Measurements from ENCODE around the gene USH1G.

The USH1G gene

DNA sequence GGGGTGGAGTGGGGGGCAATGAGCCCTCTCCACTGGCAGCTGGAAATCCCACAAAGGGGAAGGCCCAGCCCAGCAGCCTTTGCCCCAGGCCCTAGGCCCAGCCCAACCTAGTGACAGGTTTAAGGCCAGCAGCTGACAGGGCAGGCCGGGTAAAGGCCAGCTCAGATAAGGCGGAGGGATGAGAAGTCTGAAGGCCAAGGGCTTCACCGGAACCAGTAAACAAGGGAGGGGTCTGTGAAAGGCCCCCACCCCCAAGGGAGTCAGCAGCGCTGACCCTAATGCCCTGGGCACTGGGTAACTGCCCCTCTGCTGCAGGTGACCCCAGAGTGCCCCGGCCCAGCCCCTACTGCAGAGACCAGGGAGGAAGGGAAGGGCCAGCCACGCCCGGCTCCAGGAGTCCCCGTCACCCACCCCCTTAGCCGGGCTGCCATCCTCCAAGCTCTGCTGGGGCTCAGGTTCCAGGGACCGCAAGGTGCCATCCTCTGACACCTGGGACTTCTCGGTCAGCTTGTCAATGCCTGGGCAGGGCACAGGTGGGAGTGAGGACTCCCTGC lies 30.2 kb upstream of the USH1G start:
- DNase-seq = no peak

DNA sequence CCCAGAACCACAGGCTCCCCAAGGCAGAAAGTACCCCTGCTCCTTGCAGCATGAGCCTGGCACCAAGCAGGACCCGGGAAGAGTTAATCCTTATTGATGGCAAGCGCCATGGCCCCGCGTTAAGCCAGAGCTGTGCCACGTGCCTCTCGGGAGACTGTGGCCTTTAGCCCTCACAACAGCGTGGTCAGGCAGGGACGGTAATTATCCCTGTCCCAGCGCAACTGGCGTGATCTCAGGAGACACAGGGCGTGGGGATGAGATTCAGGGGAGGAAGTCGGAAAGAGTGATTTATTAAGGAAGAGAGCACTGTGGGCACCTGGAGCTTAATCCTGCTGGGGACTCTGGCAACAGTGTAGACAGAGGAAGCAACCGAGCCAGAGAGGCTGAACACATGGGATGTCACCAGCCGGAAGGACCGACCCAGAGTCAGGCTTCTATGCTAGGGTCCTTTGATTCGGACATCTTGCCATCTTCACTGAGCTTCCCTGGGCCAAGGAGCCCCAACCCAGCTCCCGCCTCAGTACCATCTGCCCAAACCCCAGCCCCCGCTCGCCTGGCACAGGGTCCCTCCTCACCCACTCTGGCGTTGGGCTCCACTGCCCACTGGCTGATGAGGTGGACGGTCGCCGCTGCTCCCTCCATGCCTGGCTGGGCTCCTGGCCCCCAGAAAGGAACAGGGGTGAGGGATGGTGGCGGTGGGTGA lies 29.5 kb upstream of the USH1G start:
- DNase-seq = no peak

DNA sequence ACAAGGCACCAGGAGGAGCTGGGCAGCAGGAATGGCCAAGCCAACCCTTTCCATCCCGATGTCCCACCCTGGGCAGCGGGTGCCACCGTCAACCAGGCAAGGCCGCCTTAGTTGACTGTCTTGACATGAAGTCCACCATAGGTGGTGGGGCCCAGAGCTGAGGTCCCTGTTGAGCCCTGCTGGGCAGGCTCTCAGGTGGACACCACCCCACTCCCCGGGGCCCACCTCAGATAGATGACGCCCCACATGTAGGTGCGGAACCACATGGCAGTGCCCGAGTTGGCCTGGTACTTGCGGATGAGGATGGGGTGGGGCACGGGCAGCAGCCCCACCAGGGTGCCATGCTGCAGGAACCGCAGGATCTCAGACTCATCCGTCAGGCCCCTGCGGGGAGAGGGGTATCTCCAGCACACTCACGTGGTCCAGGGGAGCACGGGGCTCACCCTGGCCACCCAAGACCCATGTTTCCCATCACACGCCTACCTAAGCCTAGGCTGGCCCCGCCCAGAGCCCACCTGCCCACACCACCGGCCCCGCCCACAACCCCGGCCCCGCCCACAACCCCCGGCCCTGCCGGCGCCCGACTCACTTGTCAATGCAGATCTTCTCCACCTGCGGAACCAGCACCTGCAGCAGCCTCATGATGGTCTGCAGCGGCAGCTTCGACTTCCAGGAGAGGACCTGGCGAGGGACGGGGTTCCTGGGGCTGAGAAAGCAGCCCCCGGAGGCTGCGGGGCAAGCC lies 28.8 kb upstream of the USH1G start:
- DNase-seq = no peak

DNA sequence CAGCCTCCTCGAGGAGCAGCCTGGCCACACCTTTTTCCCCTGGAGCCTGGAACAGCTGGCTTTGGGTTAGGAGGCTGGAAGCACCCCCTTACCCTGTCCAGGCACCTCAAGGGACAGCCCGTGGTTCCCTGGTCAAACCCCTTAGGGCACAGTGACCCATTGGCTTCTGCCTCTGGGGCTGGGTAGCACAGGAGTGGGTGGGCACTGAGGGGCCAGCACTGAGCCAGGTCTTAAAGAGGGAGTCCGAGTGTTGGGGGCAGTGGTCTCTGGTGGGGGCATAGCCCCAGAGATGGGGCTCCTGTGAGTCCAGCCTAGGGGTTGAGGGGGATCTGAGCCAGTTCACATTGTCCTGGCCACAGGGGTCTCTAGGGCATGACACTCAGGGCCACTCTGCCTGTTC lies 28.0 kb upstream of the USH1G start:
- no peak for DNase-seq

DNA sequence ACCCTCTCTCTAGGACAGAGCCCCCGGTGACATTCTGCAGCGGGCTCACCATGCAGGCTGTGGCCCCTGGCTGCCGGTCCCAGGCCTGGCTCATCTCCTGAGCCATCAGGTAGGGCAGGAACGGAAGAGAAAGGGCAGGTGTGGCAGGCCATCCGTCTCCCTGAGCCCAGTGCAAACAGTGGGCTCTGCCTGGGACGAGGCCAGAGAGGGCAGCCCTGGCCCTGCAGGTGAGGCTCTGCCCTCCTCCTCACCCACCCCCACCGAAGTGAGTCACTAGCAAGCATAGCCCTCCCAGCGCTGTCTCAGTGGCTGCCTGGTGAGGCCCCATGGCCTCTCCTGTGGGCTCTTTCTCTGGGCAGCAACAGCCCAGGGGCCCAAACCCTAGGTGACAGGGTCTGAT lies 27.2 kb upstream of the USH1G start:
- DNase-seq = no peak

DNA sequence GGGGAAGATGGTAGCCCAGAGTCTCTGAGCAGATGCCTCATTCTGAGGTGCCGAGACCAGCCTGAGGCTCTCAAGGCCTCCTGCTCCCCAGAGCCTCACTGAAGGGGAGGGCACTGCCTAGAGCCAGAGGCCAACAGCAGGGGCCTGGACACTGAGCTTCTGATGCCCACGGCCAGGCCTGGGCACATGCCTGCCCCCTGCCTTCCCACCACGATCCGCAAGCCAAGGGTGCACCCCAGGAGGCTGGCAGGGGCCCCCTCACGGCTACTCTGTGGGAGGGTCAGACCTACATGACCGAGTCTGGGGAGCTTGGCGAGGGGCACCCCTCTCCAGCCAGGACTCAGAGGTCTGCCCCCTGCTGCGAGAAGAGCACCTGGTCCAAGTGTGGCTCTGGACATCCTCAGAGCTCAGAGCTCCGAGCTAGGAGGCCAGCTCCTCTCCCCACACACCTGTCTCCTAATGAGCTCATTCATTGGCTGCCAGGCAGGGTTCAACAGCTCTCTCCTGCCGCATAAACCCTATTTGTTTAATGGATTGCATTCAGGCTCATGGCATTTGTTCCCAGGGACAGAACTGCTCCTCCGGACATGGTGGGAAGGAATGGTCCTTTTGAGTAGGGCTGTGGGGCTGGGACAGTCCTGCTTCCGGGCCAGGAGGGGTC lies 26.5 kb upstream of the USH1G start:
- no peak for DNase-seq

DNA sequence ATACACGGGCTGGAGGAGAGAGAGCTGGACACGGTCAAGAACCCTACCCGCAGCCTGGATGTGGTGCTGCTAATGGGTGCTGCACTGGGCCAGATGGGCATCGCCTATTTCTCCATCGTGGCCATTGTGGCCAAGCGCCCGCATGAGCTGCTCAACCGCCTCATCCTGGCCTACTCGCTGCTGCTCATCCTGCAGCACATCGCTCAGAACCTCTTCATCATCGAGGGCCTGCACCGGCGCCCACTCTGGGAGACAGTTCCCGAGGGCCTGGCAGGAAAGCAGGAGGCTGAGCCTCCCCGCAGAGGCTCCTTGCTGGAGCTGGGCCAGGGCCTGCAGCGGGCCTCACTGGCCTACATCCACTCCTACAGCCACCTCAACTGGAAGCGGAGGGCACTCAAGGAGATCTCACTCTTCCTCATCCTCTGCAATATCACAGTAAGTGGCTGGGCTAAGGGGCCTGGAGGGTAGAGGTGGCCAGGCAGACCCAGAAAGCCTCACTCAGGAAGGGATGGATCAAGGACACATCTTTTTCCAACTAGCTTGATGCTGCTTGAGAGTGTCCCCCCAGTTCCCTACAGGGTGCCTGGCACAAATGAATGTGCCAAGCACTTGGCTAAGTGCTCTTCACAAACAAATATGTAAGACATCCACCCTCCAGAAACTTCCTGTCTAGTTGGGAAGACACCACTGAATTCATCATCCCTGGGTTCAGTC lies 24.1 kb upstream of the USH1G start:
- DNase-seq = no peak

DNA sequence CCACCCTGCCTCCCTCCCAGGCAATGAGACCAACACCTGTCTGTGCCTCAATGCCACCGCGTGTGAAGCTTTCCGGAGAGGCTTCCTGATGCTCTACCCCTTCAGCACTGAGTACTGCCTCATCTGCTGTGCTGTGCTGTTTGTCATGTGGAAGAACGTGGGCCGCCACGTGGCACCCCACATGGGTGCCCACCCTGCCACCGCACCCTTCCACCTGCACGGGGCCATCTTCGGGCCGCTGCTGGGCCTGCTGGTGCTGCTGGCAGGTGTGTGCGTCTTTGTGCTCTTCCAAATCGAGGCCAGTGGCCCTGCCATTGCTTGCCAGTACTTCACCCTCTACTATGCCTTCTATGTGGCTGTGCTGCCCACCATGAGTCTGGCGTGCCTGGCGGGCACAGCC lies 23.6 kb upstream of the USH1G start:
- no peak for DNase-seq

DNA sequence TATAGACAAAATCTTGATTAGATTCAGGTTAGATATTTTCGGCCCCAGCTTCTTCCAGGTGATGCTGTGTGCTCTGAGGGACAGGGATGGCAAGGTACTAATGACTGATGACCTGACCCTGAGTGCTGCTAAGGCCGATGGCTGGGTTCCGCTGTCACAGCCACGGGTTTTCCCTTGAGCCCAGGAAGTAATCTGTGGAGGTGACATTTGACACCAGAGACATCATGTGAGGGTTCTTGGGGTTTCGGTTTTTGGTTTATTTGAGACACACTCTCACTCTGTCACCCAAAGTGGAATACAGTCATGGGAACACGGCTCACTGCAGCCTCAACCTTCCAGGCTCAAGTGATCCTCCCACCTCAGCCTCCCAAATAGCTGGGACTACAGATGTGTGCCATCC lies 22.5 kb upstream of the USH1G start:
- no peak for DNase-seq

DNA sequence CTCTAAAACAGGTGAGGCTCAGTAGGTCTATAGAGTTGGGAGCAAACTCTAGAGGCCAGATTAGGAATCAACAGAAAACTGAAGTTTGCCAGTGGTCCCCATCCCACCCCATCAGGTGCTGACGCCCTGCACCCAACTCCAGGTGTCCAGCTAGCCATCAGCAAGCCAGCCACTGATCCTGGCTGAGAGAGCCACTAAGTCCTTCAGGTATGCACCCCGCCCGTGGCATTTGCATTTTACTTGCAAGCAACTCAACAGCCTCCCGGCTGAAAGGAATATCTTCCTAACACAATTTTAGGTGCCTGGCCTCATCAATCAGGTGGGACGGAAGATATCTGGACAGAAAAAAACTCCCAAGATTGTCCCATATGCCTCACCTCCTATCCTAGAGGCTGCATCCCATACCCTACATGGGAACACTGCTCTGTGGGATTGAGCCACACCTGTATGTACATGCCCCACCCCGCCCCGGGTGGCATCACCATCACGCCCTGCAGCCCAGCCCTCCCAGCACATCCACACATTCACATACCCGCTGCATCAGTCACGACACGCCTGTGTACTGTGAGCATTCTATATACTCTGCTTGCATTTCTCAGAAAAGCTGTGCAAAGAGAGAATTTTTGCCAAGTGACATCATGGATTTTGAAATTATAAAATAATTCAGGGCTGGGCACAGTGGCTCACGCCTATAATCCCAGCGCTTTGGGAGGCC lies 20.9 kb upstream of the USH1G start:
- DNase-seq = no peak

DNA sequence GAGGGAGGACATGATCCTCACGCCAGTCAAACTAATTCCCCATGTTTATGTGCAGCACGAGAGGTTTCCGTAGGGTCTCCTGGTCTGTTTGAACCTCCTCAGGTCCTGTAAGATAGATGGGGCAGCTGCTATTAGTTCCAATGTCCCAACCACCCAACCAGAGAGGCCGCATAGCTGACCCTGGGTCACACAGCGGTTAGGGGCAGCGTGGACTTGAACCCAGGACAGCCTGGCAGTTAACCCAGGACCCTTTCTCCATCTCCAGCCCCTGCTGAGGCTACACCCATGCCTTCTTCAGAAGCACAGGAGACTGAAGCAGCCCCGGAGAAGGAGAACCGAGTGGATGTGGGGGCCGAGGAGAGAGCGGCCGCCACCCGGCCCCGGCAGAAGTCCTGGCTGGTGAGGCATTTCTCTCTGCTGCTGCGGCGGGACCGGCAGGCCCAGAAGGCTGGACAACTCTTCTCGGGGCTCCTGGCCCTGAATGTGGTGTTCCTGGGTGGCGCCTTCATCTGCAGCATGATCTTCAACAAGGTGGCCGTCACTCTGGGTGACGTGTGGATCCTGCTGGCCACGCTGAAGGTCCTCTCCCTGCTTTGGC lies 18.2 kb upstream of the USH1G start:
- no peak for DNase-seq

DNA sequence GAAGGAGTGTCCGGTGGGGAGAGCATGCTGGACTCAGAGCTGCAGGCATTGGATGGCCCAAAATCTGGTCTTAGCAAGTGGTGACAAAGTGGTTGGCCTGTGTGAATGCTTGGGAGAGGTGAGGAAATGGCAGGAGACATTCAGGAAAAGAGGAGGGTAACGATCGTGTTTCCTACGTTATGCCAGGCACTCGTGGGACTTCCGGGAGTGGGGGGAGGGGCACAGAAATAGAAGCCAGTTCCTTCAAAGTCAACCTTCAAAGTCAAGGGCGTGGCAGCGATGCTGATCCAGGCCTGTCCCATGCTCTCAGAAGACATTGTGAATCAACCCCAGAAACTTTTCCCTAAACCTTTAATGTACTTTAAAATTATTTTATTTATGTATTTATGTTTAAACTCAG lies 16.5 kb upstream of the USH1G start:
- no peak for DNase-seq

DNA sequence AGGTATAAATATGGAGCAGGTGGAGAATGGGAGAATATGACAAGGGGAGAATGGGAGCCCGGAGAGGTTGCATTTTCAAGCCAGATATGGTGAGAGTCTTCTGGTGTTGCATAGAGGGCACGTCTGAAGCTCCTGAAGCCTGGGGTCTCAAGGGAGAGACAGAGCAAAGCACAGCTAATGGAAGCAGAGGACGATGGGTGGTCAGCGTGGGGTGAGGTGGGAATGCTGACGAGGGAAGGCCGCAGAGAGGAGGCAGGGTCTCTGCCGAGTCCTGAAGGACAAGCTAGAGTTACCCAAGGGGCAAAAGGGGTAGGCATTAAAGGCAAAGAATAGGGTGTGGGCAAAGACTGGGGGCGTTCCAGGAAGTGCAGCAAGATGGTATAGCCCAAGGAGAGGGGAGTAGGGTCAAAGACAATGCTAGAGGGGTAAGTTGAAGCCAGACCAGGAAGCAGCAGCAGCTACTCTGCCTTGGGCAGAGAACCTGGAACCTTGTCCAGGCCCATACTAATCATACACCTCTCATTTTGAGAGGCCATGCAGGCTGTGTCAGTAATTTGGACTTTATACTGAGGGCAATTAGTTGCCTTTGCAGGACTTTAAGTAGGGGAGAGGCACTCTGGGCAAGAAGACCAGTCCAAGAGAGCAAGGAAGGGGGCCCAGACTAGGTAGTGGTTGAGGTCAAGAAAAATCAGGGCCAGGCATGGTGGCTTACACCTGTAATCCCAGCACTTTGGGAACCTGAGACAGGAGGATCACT lies 15.3 kb upstream of the USH1G start:
- no peak for DNase-seq

DNA sequence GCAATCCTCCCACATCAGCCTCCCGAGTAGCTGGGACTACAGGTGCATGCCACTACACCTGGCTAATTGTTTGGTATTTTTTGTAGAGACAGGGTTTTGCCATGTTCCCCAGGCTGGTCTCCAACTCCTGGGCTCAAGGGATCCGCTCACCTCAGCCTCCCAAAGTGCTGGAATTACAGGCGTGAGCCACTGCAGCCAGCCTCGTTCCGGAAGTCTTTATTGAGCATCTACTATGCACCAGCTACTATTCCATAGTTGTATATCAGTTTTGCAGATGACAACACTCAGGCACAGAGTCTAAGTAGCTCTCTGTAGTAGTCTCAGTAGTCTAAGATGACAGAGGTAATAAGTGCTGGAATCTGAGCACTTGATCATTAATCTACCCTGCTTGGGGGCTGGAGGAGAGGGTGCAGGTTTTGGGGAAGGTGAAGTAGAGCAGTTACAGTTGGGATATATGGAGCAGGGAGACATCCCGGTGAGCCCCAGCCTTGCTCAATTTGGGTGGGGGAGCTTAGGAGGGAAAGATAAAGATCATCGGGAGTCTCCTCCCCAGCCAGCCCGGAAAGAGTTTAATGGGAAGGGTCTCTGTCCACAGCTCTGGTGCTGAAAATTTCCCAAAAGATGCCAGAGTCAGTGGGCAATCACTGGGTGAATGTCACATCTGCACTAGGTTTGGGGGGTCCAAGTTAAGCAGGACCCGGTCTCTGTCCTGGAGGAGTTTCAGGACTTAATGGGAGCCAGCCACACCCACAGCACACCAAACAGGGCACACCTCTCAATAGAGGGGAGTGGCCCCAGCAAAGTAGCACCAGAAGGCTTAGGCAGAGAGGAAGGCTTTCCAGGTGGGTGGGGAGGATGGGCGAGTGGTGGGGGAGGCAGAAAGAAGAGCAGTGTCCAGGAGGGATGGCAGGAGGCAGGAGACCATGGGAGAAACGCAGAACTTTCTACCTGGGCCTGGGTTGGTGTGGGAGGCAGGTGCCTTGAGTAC lies 14.3 kb upstream of the USH1G start:
- no peak for DNase-seq

DNA sequence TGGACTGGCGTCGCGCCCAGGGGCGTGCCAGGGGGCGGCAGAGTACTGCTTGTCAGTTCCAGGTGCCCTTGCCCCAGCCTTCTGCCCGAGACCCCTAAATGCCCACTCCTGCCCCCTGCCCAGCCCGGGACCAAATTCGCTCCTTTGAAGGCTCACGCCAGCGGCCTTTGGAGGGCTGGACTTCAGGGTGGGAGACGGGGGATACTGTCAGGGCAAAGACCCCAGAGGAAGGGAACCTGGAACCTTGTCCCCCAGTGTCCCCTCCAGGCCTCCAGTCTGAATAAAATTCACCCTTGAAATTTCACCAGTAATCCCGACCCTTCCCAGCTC lies 13.4 kb upstream of the USH1G start:
- DNase-seq = no peak

DNA sequence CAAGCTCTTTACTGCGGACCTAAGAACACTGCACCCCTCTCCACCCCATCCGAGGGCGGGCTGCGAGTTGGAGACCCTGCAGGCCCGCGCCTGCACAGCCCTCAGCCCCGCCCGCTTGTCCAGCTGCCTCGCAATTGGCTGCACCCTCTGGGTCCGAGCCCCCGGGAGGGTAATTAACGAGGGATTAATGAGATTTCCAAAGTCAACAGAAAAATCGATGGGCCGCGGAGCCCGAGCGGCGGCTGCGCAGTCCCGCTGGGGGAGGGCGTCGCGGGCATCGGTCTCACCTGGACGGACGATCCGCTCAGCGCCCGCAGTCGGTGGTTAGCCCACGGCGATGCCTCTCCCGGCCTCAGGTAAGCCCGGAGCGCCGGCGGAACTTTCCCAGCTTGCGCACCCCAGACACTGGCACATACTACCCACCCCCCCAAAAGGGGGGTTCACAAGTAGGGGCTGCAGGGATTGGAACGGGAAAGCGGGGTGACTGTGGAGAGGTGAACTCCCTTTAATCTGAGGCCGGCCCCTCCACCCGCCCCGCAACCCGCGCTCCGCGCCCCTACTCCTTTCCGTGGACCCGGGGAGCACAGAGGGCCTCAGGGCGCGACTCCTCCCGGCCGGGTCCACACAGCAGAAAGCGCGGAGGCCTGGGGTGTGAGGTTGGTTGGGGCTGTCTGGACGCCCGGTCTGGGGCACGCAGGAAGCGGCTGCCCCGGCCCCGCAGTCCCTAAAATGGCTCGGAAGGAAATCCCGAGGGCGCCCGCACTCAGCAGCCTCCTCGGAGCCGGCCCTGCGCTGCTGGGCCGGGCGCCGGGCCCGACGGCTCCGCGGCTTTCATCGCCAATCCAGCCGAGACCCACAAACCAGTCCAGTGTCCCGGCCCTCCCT lies 12.8 kb upstream of the USH1G start, which contains the start of gene OTOP3:
Gene OTOP3 (plus strand): TSS at position 314 of the 885 bp plus-strand sequence. CDS start 24 bp downstream, at position 338.
- no peak for DNase-seq

DNA sequence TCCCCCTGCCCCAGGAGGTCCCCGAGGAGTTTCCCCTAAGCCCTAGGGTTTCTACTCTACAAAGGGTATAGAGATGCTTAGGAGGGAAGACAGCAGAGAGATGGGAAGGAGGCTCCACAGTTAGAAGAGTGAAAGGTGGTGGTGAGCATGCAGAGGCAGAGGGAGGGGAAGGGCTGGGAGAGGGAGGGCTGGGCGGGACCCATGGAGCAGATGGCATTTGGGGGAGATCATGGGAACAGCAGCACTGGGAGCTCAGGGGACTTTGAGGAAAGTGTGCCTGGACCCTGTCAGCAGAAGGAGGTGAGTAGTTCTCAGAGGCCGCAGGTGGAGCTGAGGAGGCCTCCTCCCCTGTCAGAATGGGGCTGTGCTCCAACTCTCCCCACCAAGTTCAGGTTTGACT lies 12.0 kb upstream of the USH1G start:
- DNase-seq = no peak

DNA sequence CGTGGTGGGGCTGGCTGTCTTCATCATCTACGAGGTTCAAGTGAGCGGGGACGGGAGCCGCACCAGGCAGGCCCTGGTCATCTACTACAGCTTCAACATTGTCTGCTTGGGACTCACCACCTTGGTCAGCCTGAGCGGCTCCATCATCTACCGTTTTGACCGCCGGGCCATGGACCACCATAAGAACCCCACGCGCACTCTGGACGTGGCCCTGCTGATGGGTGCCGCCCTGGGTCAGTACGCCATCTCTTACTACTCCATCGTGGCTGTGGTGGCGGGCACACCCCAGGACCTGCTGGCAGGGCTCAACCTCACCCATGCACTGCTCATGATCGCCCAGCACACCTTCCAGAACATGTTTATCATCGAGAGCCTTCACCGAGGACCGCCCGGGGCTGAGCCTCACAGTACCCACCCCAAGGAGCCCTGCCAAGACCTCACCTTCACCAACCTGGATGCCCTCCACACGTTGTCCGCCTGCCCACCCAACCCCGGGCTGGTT lies 7.5 kb upstream of the USH1G start:
- no peak for DNase-seq

DNA sequence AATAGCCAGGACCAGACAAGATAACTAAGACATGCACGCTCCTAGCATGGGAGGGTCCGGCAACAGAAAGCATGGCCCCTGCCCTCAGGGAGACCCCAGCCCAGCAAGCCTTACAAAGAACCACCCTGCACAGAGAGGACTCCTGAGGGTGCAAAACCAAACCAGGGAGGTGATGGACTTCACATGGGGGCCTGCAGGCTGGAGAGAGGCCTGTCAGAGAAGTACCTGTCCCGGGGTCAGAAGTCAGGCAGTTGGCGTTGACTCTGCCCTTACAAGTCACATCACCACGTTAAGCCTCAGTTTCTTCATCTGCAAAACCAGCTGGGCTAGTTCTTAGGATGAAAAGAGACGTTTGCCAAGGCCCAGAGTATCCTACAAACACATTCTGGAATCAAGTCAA lies 5.7 kb upstream of the USH1G start:
- DNase-seq = no peak

Data from activated gamma-delta T cell (primary cell).